K562 (cell line): Measurements from ENCODE around the gene IL17REL. TPM values are rescaled to one million over a fixed set of nuclear protein-coding genes. Genes with fewer than 3 reads are reported as not detected.

Experiments used
- ATF1 ChIP-seq, 2 experiments: fragments of 450-650 bp in 1 of 2; IDR thresholded peaks; 2 replicates each; pipeline ENCODE4 v1.6.1; 2016; ENCODE audit warnings: missing compliant biosample characterization in 1 of 2, missing genetic modification characterization in 1 of 2
- CUX1 ChIP-seq: fragments of 200-800 bp; sonication (Bioruptor generic); IDR thresholded peaks from 2 replicates; pipeline ENCODE4 v1.6.1; 2016; ENCODE audit warnings: missing genetic modification characterization, missing compliant biosample characterization
- DDX20 ChIP-seq: fragments of 450-650 bp; IDR thresholded peaks from 2 replicates; pipeline ENCODE4 v1.6.1; 2016; ENCODE audit warnings: missing genetic modification characterization, low read depth, mild to moderate bottlenecking, missing compliant biosample characterization, moderate library complexity
- ELF4 ChIP-seq: fragments of 450-650 bp; formaldehyde crosslinking; IDR thresholded peaks from 2 replicates; pipeline ENCODE4 v1.4.0; 2022; ENCODE audit warnings: missing genetic modification characterization
- GTF2B ChIP-seq: IDR thresholded peaks from 2 replicates; pipeline ENCODE4 v1.6.1; 2011; ENCODE audit not compliant: insufficient read length; ENCODE audit errors: extremely low read depth
- HDGF ChIP-seq: fragments of 450-650 bp; IDR thresholded peaks from 2 replicates; pipeline ENCODE4 v1.6.1; 2016
- KDM2B ChIP-seq: fragments of 250-450 bp; sonication (Bioruptor Pico); IDR thresholded peaks from 2 replicates; pipeline ENCODE4 v1.8.0; 2021; ENCODE audit warnings: mild to moderate bottlenecking, moderate library complexity
- KHSRP ChIP-seq: fragments of 450-650 bp; IDR thresholded peaks from 2 replicates; pipeline ENCODE4 v1.6.1; 2017
- MEF2D ChIP-seq: conservative IDR thresholded peaks from 2 replicates; pipeline ENCODE4 v1.6.1; 2016; ENCODE audit warnings: low read depth, missing genetic modification characterization, missing compliant biosample characterization
- NCOR1 ChIP-seq: fragments of 450-650 bp; IDR thresholded peaks from 2 replicates; pipeline ENCODE4 v1.6.1; 2016; ENCODE audit warnings: mild to moderate bottlenecking, moderate library complexity
- PHF20 ChIP-seq: fragments of 450-650 bp; IDR thresholded peaks from 2 replicates; pipeline ENCODE4 v1.6.1; 2018; ENCODE audit not compliant: partially characterized antibody
- POLR2B ChIP-seq: fragments of 450-650 bp; IDR thresholded peaks from 2 replicates; pipeline ENCODE4 v1.6.1; 2018; ENCODE audit warnings: low read depth; ENCODE audit not compliant: partially characterized antibody
- PTTG1 ChIP-seq: fragments of 450-650 bp; IDR thresholded peaks from 2 replicates; pipeline ENCODE4 v1.6.1; 2016; ENCODE audit warnings: low read depth, mild to moderate bottlenecking, missing genetic modification characterization, missing compliant biosample characterization
- RBM17 ChIP-seq: fragments of 200-400 bp; formaldehyde crosslinking; IDR thresholded peaks from 2 replicates; pipeline ENCODE4 v1.6.1; 2017; ENCODE audit warnings: low read depth, mild to moderate bottlenecking, low read length, borderline replicate concordance
- RBM34 ChIP-seq: fragments of 200-400 bp; formaldehyde crosslinking; IDR thresholded peaks from 2 replicates; pipeline ENCODE4 v1.6.1; 2018; ENCODE audit warnings: low read length, borderline replicate concordance; ENCODE audit not compliant: insufficient read depth
- RNF2 ChIP-seq: sonication (generic); IDR thresholded peaks from 2 replicates; pipeline ENCODE4 v1.6.1; 2016
- STAT5B ChIP-seq: fragments of 250-450 bp; sonication (Bioruptor Pico); IDR thresholded peaks from 2 replicates; pipeline ENCODE4 v1.8.0; 2021; ENCODE audit warnings: mild to moderate bottlenecking, inconsistent platforms
- SUPT5H ChIP-seq: fragments of 450-650 bp; IDR thresholded peaks from 2 replicates; pipeline ENCODE4 v1.6.1; 2016
- ZNF274 ChIP-seq: IDR thresholded peaks from 2 replicates; pipeline ENCODE4 v1.6.1; 2011; ENCODE audit warnings: low read depth, mild to moderate bottlenecking, low read length, moderate library complexity, borderline replicate concordance
- polyA plus RNA-seq, 8 experiments: library from polyadenylated mRNA; depleted of rRNA in 4 of 8; stranded (reverse) in 5 of 8; unstranded in 3 of 8; fragments of >200 nt; fragmentation: Nextera tagmentation in 2 of 8; fragmentation: Illumina TruSeq in 1 of 8; extraction: Ambion mirVana in 2 of 8; extraction: Trizol in 1 of 8; gene quantifications; 2 replicates each; pipeline versions ENCODE4 v1.2.1 to v1.2.3, GENCODE V29; 2011 to 2014; ENCODE audit warnings: inconsistent platforms in 1 of 8, missing spikeins in 1 of 8
- total RNA-seq, 7 experiments: library from RNA; depleted of rRNA in 6 of 7; stranded (reverse); fragments of >200 nt in 6 of 7; fragmentation: Illumina TruSeq in 2 of 7; extraction: Trizol in 2 of 7; gene quantifications; 2 replicates each; pipeline versions ENCODE4 v1.2.1 to v1.2.3, GENCODE V29; 2011 to 2021; ENCODE audit warnings: low replicate concordance in 1 of 7
- TF ChIP-seq, protein P1 (sequence below), 2 experiments: fragments of 150-350 bp in 1 of 2; IDR thresholded peaks; 2 replicates each; pipeline ENCODE4 v1.6.1; 2012 to 2016; ENCODE audit warnings: low read depth in 2 of 2, low read length in 2 of 2, mild to moderate bottlenecking in 1 of 2, moderate library complexity in 1 of 2

IL17REL gene
- total and polyA plus RNA-seq, 9 of the 15 experiments (the other 6 are each of a cell fraction or from before 2014, with no cell fraction given): 0.05 to 0.42 (median 0.11) TPM; not detected in 4

- TF ChIP-seq POLR2B: peak; percentile 59
- TF ChIP-seq ELF4 (CRISPR knock-in tag): peak; percentile 75; the same call in 1 of the 2 replicates
- no peak for TF ChIP-seq GTF2B
- TF ChIP-seq, protein P1, sequence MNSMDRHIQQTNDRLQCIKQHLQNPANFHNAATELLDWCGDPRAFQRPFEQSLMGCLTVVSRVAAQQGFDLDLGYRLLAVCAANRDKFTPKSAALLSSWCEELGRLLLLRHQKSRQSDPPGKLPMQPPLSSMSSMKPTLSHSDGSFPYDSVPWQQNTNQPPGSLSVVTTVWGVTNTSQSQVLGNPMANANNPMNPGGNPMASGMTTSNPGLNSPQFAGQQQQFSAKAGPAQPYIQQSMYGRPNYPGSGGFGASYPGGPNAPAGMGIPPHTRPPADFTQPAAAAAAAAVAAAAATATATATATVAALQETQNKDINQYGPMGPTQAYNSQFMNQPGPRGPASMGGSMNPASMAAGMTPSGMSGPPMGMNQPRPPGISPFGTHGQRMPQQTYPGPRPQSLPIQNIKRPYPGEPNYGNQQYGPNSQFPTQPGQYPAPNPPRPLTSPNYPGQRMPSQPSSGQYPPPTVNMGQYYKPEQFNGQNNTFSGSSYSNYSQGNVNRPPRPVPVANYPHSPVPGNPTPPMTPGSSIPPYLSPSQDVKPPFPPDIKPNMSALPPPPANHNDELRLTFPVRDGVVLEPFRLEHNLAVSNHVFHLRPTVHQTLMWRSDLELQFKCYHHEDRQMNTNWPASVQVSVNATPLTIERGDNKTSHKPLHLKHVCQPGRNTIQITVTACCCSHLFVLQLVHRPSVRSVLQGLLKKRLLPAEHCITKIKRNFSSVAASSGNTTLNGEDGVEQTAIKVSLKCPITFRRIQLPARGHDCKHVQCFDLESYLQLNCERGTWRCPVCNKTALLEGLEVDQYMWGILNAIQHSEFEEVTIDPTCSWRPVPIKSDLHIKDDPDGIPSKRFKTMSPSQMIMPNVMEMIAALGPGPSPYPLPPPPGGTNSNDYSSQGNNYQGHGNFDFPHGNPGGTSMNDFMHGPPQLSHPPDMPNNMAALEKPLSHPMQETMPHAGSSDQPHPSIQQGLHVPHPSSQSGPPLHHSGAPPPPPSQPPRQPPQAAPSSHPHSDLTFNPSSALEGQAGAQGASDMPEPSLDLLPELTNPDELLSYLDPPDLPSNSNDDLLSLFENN (IDR thresholded peaks at IDR 0.05; ENCODE audit: low read depth in 2 of 2, low read length in 2 of 2): no peak
- no peak for TF ChIP-seq ATF1 (CRISPR knock-in tag; IDR thresholded peaks at IDR 0.05)
- no peak for TF ChIP-seq ATF1 (tag; IDR thresholded peaks at IDR 0.05)
- TF ChIP-seq MEF2D (tag): no peak; the same call in 1 of the 2 replicates
- TF ChIP-seq RNF2: no peak
- peak; percentile 93 for TF ChIP-seq PHF20
- no peak for TF ChIP-seq CUX1 (CRISPR knock-in tag)
- peak; percentile 39; the same call in 1 of the 2 replicates for TF ChIP-seq SUPT5H
- TF ChIP-seq KDM2B (CRISPR knock-in tag): no peak
- TF ChIP-seq PTTG1 (tag): no peak
- no peak for TF ChIP-seq STAT5B (CRISPR knock-in tag)
- TF ChIP-seq HDGF: peak; percentile 96
- no peak for TF ChIP-seq RBM17
- no peak for TF ChIP-seq DDX20 (tag)
- TF ChIP-seq ZNF274: no peak
- TF ChIP-seq KHSRP: no peak
- TF ChIP-seq RBM34: no peak
- no peak for TF ChIP-seq NCOR1
Observed at GRCh38 chr22:49975543-49976389, 36.8 kb downstream of the IL17REL start (continued).
